Liver (tissue), 9 donors: ENCODE measurements around the gene TANGO2. TPM values are rescaled to one million over a fixed set of nuclear protein-coding genes. Genes with fewer than 3 reads are reported as not detected.

Source experiments
- DNase-seq: peaks from one replicate; pipeline ENCODE4 v3.0.0-alpha.2; 2017; ENCODE audit warnings: low spot score
- H3K27ac ChIP-seq, 2 donors: one replicate each; pipeline ENCODE4 v1.7.0; 2013; ENCODE audit warnings: inconsistent platforms in 2 of 2, low read length in 2 of 2, control low read depth in 1 of 2, low read depth in 1 of 2, mild to moderate bottlenecking in 1 of 2
- H3K27me3 ChIP-seq, 4 donors: one replicate each; pipeline versions ENCODE4 v1.6.1 to v1.7.0; 2013; ENCODE audit warnings: low read length in 3 of 4, inconsistent platforms in 1 of 4, mild to moderate bottlenecking in 1 of 4, moderate library complexity in 1 of 4; ENCODE audit not compliant: control insufficient read depth in 4 of 4, insufficient read depth in 4 of 4
- H3K36me3 ChIP-seq, 4 donors: one replicate each; pipeline versions ENCODE4 v1.6.1 to v1.7.0; 2013; ENCODE audit warnings: low read length in 3 of 4, mild to moderate bottlenecking in 3 of 4, low read depth in 1 of 4, moderate library complexity in 1 of 4; ENCODE audit not compliant: control insufficient read depth in 4 of 4, insufficient read depth in 3 of 4
- H3K4me1 ChIP-seq, 4 donors: one replicate each; pipeline versions ENCODE4 v1.6.1 to v1.7.0; 2013; ENCODE audit warnings: low read length in 3 of 4, mild to moderate bottlenecking in 3 of 4, moderate library complexity in 1 of 4; ENCODE audit not compliant: control insufficient read depth in 4 of 4, insufficient read depth in 4 of 4
- H3K4me3 ChIP-seq, 3 donors: one replicate each; pipeline versions ENCODE4 v1.6.1 to v1.7.0; 2013; ENCODE audit warnings: low read length in 3 of 3, control low read depth in 1 of 3, low read depth in 1 of 3, mild to moderate bottlenecking in 1 of 3
- H3K9ac ChIP-seq, 2 donors: one replicate each; pipeline ENCODE4 v1.7.0; 2013; ENCODE audit warnings: low read length in 2 of 2, mild to moderate bottlenecking in 2 of 2, moderate library complexity in 2 of 2, control low read depth in 1 of 2, low read depth in 1 of 2
- H3K9me3 ChIP-seq, 4 donors: one replicate each; pipeline versions ENCODE4 v1.6.1 to v1.7.0; 2013; ENCODE audit warnings: low read length in 3 of 4; ENCODE audit not compliant: control insufficient read depth in 4 of 4
- ATF3 ChIP-seq: IDR thresholded peaks from 2 replicates; pipeline ENCODE4 v1.6.1; 2016; ENCODE audit warnings: antibody characterized with exemption
- CTCF ChIP-seq: fragments of 150-350 bp; IDR thresholded peaks from 2 replicates; pipeline ENCODE4 v1.5.1; 2017; ENCODE audit warnings: improper control_type of control experiment, low read depth, low read length; ENCODE audit not compliant: missing input control
- EGR1 ChIP-seq, 2 donors: IDR thresholded peaks; 2 replicates each; pipeline ENCODE4 v1.6.1; 2016 to 2018; ENCODE audit warnings: antibody characterized with exemption in 2 of 2, low read depth in 2 of 2
- FOXA1 ChIP-seq: IDR thresholded peaks from 2 replicates; pipeline ENCODE4 v1.6.1; 2016; ENCODE audit warnings: antibody characterized with exemption
- GABPA ChIP-seq, 2 donors: IDR thresholded peaks in 1 of 2; conservative IDR thresholded peaks in 1 of 2; 2 replicates each; pipeline ENCODE4 v1.6.1; 2016; ENCODE audit warnings: antibody characterized with exemption in 2 of 2, mild to moderate bottlenecking in 1 of 2, moderate library complexity in 1 of 2
- HNF4A ChIP-seq, 2 donors: conservative IDR thresholded peaks; 2 replicates each; pipeline ENCODE4 v1.6.1; 2016; ENCODE audit warnings: antibody characterized with exemption in 2 of 2, mild to moderate bottlenecking in 2 of 2
- HNF4G ChIP-seq: IDR thresholded peaks from 2 replicates; pipeline ENCODE4 v1.6.1; 2016; ENCODE audit warnings: antibody characterized with exemption
- JUND ChIP-seq, 2 donors: IDR thresholded peaks; 2 replicates each; pipeline ENCODE4 v1.6.1; 2016; ENCODE audit warnings: antibody characterized with exemption in 2 of 2
- MAX ChIP-seq: IDR thresholded peaks from 2 replicates; pipeline ENCODE4 v1.6.1; 2016; ENCODE audit warnings: antibody characterized with exemption
- NR2F2 ChIP-seq: IDR thresholded peaks from 2 replicates; pipeline ENCODE4 v1.6.1; 2016; ENCODE audit warnings: antibody characterized with exemption
- RAD21 ChIP-seq, 2 donors: IDR thresholded peaks; 2 replicates each; pipeline ENCODE4 v1.6.1; 2016; ENCODE audit warnings: antibody characterized with exemption in 2 of 2, mild to moderate bottlenecking in 2 of 2
- REST ChIP-seq: IDR thresholded peaks from 2 replicates; pipeline ENCODE4 v1.6.1; 2016; ENCODE audit warnings: antibody characterized with exemption, mild to moderate bottlenecking
- RXRA ChIP-seq, 2 donors: IDR thresholded peaks; 2 replicates each; pipeline ENCODE4 v1.6.1; 2017 to 2018; ENCODE audit warnings: antibody characterized with exemption in 2 of 2, mild to moderate bottlenecking in 1 of 2
- SP1 ChIP-seq: IDR thresholded peaks from 2 replicates; pipeline ENCODE4 v1.6.1; 2018; ENCODE audit warnings: antibody characterized with exemption, mild to moderate bottlenecking
- TAF1 ChIP-seq: conservative IDR thresholded peaks from 2 replicates; pipeline ENCODE4 v1.6.1; 2016; ENCODE audit warnings: antibody characterized with exemption, mild to moderate bottlenecking
- YY1 ChIP-seq: IDR thresholded peaks from 2 replicates; pipeline ENCODE4 v1.6.1; 2016; ENCODE audit warnings: antibody characterized with exemption, mild to moderate bottlenecking
- ZBTB33 ChIP-seq: IDR thresholded peaks from 2 replicates; pipeline ENCODE4 v1.6.1; 2016; ENCODE audit warnings: antibody characterized with exemption
- WGBS: extraction: QIAGEN DNeasy Blood & Tissue Kit; methylation state at CpG from one replicate; pipeline ENCODE4 v1.1.7; 2013; 5-methylcytosine and 5-hydroxymethylcytosine counted together
- polyA plus RNA-seq, 2 donors: library from polyadenylated mRNA; stranded (reverse) in 1 of 2; unstranded in 1 of 2; fragments of 200-250 nt in 1 of 2; fragments of >200 nt in 1 of 2; fragmentation: Nextera tagmentation in 1 of 2; extraction: Ambion mirVana in 1 of 2; gene quantifications; one replicate each; pipeline versions ENCODE4 v1.2.1 to v1.2.3, GENCODE V29; 2013 to 2015
- total RNA-seq, 2 donors: library from RNA; depleted of rRNA; stranded (reverse); fragments of >200 nt; gene quantifications; one replicate each; pipeline ENCODE4 v1.2.3, GENCODE V29; 2014
- donor health status: healthy.
- donor health status: healthy.
- donor health status: healthy.
- donor health status: healthy.
- donor health status: healthy.

Gene TANGO2
- total and polyA plus RNA-seq, 4 donors, result 10.8 to 153 (median 16.1) TPM

GRCh38 chr22:20064545-20065262, 43.8 kb downstream of the TANGO2 start:
- no peak for DNase-seq
- TF ChIP-seq EGR1 (IDR thresholded peaks at IDR 0.05; ENCODE audit: low read depth in 2 of 2) (no peak), SP1 (no peak), NR2F2 (no peak), GABPA (IDR thresholded peaks at IDR 0.05 in 1 of 2, conservative IDR thresholded peaks at IDR 0.05 in 1 of 2) (no peak), HNF4A (conservative IDR thresholded peaks at IDR 0.05) (no peak), YY1 (no peak), CTCF (no peak), RAD21 (IDR thresholded peaks at IDR 0.05) (no peak)
- 93% methylated on average over 18 of the region's 18 CpGs for WGBS
- H3K36me3 ChIP-seq, result peaks cover 3 to 40% (median 16%) of the 10 kb centered on the region in 4 donors
- H3K27ac ChIP-seq, result no peak overlapping the region
- no peak overlapping the region for H3K9ac ChIP-seq
- no peak overlapping the region for H3K4me3 ChIP-seq
- no peaks in the 10 kb centered on the region for H3K27me3 ChIP-seq
- no peaks in the 10 kb centered on the region for H3K4me1 ChIP-seq
- no peaks in the 10 kb centered on the region for H3K9me3 ChIP-seq

- Histone ChIP-seq H3K4me1 (no peaks in the 10 kb centered on the region), H3K27me3 (no peaks in the 10 kb centered on the region), H3K27ac (no peak overlapping the region), H3K4me3 (no peak overlapping the region), H3K36me3 (peaks cover 3 to 35% (median 14%) of the 10 kb centered on the region in 4 donors), H3K9ac (no peak overlapping the region), H3K9me3 (no peaks in the 10 kb centered on the region)
- WGBS, result 92% methylated on average over 14 of the region's 14 CpGs
- TF ChIP-seq FOXA1 (no peak), REST (no peak), RXRA (IDR thresholded peaks at IDR 0.05) (no peak), MAX (no peak), NR2F2 (no peak), ZBTB33 (no peak), ATF3 (no peak), HNF4A (conservative IDR thresholded peaks at IDR 0.05) (no peak), HNF4G (no peak), CTCF (no peak), JUND (IDR thresholded peaks at IDR 0.05) (no peak), EGR1 (IDR thresholded peaks at IDR 0.05; ENCODE audit: low read depth in 2 of 2) (no peak), TAF1 (no peak), SP1 (no peak), GABPA (IDR thresholded peaks at IDR 0.05 in 1 of 2, conservative IDR thresholded peaks at IDR 0.05 in 1 of 2) (no peak), YY1 (no peak)
- DNase-seq, result no peak
Observed at GRCh38 chr22:20065896-20066616, 45.1 kb downstream of the TANGO2 start.
